SJSA1 (cell line): Measurements from ENCODE around the gene USP9X. TPM values are rescaled to one million over a fixed set of nuclear protein-coding genes. Genes with fewer than 3 reads are reported as not detected.
"Not testable (repeated sequence)": the region's sequence is repeated elsewhere in the genome, so short reads cannot be mapped to it uniquely, and the experiment has no call there.

Experiments
- DNase-seq, 2 experiments: peaks; one replicate each; pipeline ENCODE4 v3.0.0-alpha.2; 2015 to 2020; ENCODE audit warnings: low spot score in 2 of 2, low read depth in 1 of 2
- H3K27ac ChIP-seq: fragments of 250-450 bp; sonication (Bioruptor Pico); 2 replicates; pipeline ENCODE4 v1.5.1; 2020; ENCODE audit warnings: mild to moderate bottlenecking, moderate library complexity
- H3K27me3 ChIP-seq: fragments of 250-450 bp; sonication (Bioruptor Pico); replicated peaks from 2 replicates; pipeline ENCODE4 v1.5.1; 2020; ENCODE audit warnings: mild to moderate bottlenecking, moderate library complexity
- H3K36me3 ChIP-seq: fragments of 250-450 bp; sonication (Bioruptor Pico); 2 replicates; pipeline ENCODE4 v1.5.1; 2020; ENCODE audit warnings: mild to moderate bottlenecking
- H3K4me1 ChIP-seq: fragments of 250-450 bp; sonication (Bioruptor Pico); replicated peaks from 2 replicates; pipeline ENCODE4 v1.6.1; 2021; ENCODE audit warnings: mild to moderate bottlenecking
- H3K4me3 ChIP-seq: fragments of 250-450 bp; sonication (Bioruptor Pico); 2 replicates; pipeline ENCODE4 v1.5.1; 2020; ENCODE audit warnings: mild to moderate bottlenecking
- H3K9me3 ChIP-seq: fragments of 250-450 bp; sonication (Bioruptor Pico); replicated peaks from 2 replicates; pipeline ENCODE4 v1.5.1; 2020; ENCODE audit warnings: mild to moderate bottlenecking
- total RNA-seq: library from RNA; depleted of rRNA; stranded (reverse); fragments of >200 nt; shearing (Covaris generic); gene quantifications from 2 replicates; pipeline ENCODE4 v1.2.3, GENCODE V29; 2014; rRNA removed

The USP9X gene
- 37.1 and 51.8 TPM in 2 replicates for total RNA-seq

DNA sequence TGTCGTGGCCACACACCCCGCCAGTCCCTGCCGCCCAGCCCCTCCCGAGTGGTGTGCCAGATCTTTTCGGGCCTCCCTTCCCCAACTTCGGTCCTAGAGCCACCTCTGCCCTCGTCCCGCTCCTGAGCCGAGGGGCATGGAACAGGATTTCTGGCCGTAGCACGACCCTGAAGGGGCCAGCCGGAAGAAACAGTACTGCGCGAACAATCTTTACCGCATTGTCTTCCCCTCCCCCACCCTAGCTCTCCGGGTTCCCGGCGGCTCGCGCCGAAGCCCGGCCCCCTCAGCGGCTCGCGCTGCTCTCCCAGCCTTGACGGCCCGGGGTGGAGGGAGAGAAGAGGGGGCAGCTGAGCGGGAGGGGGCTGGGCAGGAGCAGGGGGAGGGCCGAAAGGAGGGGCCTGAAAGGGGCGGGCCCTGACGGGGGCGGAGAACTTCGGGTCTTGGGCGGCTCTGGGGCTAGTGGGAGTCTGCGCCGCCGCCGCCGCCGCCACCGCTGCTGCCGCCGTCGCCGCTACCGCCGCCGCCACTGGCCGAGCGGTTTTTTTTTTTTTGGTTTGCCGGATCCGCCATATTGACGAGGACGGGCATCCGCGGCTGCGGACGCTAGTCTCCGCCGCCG lies at the start of gene USP9X:
Gene USP9X (plus strand): TSS at position 553 of the 619 bp plus-strand sequence. CDS start 38,184 bp downstream, outside the sequence.
- Histone ChIP-seq H3K36me3 (peaks cover 9% of the 10 kb centered on the region; the same call in 1 of the 2 replicates), H3K27me3 (no peaks in the 10 kb centered on the region), H3K4me1 (0 out of 2 replicates have a peak, but pooled peaks cover 6% of the 10 kb centered on the region), H3K9me3 (no peaks in the 10 kb centered on the region), H3K27ac (peak within 1 kb of the TSS; percentile 100), H3K4me3 (peak within 1 kb of the TSS; percentile 83)
- DNase-seq = peak; percentile 75 to 88

GRCh38 chrX:41035582-41035981 lies 49.7 kb upstream of the USP9X start:
- no peaks in the 10 kb centered on the region for H3K36me3 ChIP-seq
- H3K4me1 ChIP-seq = no peaks in the 10 kb centered on the region
- no peak overlapping the region for H3K4me3 ChIP-seq
- H3K27ac ChIP-seq = no peak overlapping the region
- H3K27me3 ChIP-seq = no peaks in the 10 kb centered on the region
- DNase-seq = no peak
- H3K9me3 ChIP-seq = no peaks in the 10 kb centered on the region

DNA sequence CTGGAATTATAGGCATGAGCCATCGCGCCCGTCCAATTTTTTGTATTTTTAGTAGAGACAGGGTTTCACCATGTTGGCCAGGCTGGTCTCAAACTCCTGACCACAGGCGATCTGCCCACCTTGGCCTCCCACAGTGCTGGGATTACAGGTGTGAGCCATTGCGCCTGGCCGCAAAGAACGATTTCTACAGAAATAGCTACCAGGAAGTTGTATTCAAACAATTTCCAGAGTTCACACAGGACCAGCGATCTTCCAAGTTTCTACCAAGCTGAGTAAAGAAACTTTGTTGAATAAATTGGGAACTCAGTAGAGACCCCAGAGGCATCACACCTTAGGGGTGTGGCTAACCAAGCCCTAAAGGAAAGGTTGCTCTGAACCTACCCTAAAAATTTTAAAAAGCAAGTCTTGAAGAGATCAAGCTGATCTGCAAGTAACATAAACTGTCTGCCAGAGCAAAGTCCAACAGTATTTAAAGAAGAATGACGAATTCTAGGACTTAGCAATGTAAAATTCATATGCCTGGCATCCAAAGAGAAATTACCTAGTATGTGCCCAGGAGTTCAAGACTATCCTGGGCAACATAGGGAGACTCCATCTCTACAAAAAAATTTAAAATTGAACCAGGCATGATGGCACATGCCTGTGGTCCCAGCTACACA lies 48.4 kb upstream of the USP9X start:
- no peaks in the 10 kb centered on the region for H3K4me1 ChIP-seq
- H3K4me3 ChIP-seq = no peak overlapping the region
- no peak overlapping the region for H3K27ac ChIP-seq
- H3K36me3 ChIP-seq = no peaks in the 10 kb centered on the region
- no peaks in the 10 kb centered on the region for H3K9me3 ChIP-seq
- no peak for DNase-seq
- H3K27me3 ChIP-seq = no peaks in the 10 kb centered on the region

GRCh38 chrX:41043196-41043595 lies 42.0 kb upstream of the USP9X start:
- H3K9me3 ChIP-seq = no peaks in the 10 kb centered on the region
- no peaks in the 10 kb centered on the region for H3K27me3 ChIP-seq
- H3K27ac ChIP-seq = no peak overlapping the region
- H3K36me3 ChIP-seq = no peaks in the 10 kb centered on the region
- no peak for DNase-seq
- H3K4me3 ChIP-seq = no peak overlapping the region
- peaks cover 12% of the 10 kb centered on the region for H3K4me1 ChIP-seq

- Histone ChIP-seq H3K4me3 (peak overlapping the region; percentile 11; the same call in 1 of the 2 replicates), H3K27me3 (no peaks in the 10 kb centered on the region), H3K27ac (peak overlapping the region; percentile 38), H3K36me3 (no peaks in the 10 kb centered on the region), H3K9me3 (no peaks in the 10 kb centered on the region), H3K4me1 (peaks cover 12% of the 10 kb centered on the region)
- DNase-seq = peak in 1 of 2 experiments; percentile 38
Measured at GRCh38 chrX:41043674-41044345, 41.4 kb upstream of the USP9X start.

DNA sequence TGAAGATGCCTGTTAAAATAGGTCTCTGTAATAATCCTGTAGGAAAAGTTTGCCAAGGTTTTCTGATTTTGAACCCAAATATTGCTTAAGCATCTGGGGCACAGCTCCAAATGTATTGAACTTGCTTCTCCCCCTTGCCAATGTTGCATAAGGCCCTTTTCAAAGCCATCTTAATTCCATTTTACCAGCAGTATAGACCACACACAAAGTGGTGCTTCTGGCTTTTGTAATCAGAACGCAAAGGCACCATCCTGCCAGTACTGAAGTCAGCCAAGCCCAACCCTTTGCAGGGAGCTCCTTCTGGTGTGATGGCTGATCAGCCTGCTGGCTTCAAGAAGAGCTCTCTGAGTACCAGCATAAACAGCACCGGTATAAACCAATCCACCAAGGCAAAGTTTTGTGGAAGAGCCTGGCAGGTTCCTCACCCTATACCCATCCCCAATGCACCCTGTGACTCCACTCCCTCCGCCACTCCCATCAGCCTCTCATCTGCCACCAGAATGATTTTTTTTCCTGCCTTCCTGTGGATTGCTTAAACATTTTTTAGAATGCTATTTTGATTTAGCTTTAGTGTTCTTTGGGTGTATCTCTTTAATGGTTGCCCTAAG lies 39.2 kb upstream of the USP9X start:
- DNase-seq = peak; percentile 32 to 44
- H3K36me3 ChIP-seq = no peaks in the 10 kb centered on the region
- H3K4me1 ChIP-seq = peaks cover 12% of the 10 kb centered on the region
- no peaks in the 10 kb centered on the region for H3K9me3 ChIP-seq
- no peaks in the 10 kb centered on the region for H3K27me3 ChIP-seq
- H3K27ac ChIP-seq = no peak overlapping the region
- no peak overlapping the region for H3K4me3 ChIP-seq

DNA sequence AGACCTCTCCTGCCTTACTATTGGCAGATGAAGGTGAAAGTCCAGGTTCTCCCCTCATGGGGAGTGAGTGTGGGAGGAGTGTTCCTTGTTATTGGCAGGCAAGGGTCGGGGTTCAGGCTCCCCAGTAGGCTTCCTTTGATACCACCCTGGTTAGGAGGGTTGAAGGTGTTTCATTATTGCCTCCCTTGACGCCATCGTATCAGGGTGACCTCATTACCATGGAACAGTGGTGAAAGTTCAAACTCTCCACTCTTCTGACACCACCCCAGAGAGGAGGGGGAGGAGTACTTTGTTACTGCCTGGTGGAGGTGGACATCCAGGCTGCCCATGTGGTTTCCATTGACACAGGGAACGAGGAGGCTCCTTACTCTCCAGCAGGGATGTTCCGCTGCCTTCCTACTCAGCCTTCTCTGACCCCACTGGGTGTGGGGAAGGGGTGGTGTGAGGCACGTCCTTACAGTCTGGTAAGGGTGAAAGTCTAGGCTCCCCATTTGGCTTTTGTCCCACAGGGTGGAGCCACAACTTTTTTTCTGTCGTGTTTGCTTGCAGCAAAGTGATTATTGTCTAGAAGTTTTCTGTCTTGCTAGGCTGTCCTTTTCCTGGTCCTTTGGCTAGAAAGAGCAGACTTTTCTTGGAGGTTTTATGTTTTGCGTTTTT lies 37.2 kb upstream of the USP9X start:
- Histone ChIP-seq H3K9me3 (no peaks in the 10 kb centered on the region), H3K4me3 (no peak overlapping the region), H3K4me1 (peaks cover 15% of the 10 kb centered on the region), H3K27ac (no peak overlapping the region), H3K27me3 (no peaks in the 10 kb centered on the region), H3K36me3 (no peaks in the 10 kb centered on the region)
- no peak for DNase-seq

DNA sequence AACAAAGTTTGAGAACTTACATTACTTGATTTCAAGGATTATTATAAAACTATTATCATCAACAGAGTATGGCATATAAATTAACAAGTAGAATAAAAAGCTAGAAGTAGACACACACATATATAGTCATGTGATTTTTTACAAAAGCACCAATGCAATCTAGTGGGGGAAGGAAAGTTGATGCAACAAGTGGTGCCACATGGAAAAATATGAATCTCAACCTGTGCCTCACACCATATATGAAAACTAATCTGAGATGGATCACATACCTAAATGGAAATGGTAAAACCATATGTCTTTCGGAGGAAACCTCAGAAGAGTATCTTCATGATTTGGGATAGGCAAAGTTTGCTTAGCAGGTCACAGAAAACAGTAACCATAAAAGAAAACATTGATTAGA lies 34.9 kb upstream of the USP9X start:
- Histone ChIP-seq H3K27ac (no peak overlapping the region), H3K36me3 (no peaks in the 10 kb centered on the region)

GRCh38 chrX:41051288-41051687 lies 34.0 kb upstream of the USP9X start:
- no peak overlapping the region for H3K27ac ChIP-seq
- H3K4me1 ChIP-seq = peaks cover 4% of the 10 kb centered on the region
- DNase-seq = peak in 1 of 2 experiments; percentile 10
- H3K27me3 ChIP-seq = no peaks in the 10 kb centered on the region
- no peaks in the 10 kb centered on the region for H3K36me3 ChIP-seq
- no peak overlapping the region for H3K4me3 ChIP-seq
- no peaks in the 10 kb centered on the region for H3K9me3 ChIP-seq

More for the DNA sequence above, 34.9 kb upstream of the USP9X start:
- peaks cover 11% of the 10 kb centered on the region for H3K4me1 ChIP-seq
- H3K4me3 ChIP-seq = no peak overlapping the region
- DNase-seq = no peak
- no peaks in the 10 kb centered on the region for H3K27me3 ChIP-seq
- H3K9me3 ChIP-seq = no peaks in the 10 kb centered on the region

GRCh38 chrX:41055740-41056139 lies 29.5 kb upstream of the USP9X start:
- DNase-seq = no peak
- Histone ChIP-seq H3K27ac (no peak overlapping the region), H3K36me3 (no peaks in the 10 kb centered on the region), H3K9me3 (no peaks in the 10 kb centered on the region), H3K27me3 (no peaks in the 10 kb centered on the region), H3K4me3 (no peak overlapping the region), H3K4me1 (peaks cover 3% of the 10 kb centered on the region; the same call in 1 of the 2 replicates)

DNA sequence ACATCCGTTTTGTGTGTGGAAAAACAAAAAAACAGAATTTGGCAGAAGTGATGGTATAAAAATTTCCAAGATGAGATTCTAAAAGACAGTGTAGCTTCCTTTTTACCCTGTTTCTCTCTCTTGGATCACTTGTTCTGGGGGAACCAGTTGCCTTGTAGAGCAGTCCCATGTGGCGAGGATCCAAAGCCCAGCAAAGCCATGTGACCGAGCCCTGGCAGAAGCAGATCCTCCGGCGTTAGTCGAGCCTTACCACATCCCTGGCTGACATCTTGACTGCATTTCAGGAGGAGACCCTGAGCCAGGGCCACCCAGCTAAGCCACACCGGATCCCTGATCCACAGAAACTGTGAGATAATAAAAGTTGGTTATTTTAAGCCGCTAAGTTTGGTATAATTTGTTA lies 22.0 kb upstream of the USP9X start:
- H3K4me1 ChIP-seq, H3K27me3 ChIP-seq, DNase-seq, H3K9me3 ChIP-seq, H3K36me3 ChIP-seq, H3K27ac ChIP-seq, H3K4me3 ChIP-seq: not testable (repeated sequence)

DNA sequence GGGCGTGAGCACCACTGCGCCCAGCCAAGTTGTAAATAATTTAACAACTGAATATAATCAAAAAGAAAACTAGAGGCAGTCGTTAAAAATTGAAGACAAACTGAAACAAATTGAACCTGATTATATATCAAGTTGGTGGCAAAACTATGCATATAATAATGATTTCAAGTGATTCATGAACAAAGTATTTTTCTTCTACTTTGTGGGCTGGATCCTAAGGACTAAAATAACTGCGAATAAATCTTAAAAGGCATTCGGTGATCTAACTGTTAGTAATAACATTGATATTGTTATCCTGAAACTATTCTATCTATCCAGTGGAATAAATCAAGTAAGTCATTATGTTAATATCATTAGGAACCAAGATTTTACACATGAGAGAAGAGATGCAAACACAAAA lies 21.2 kb upstream of the USP9X start:
- Histone ChIP-seq H3K27ac (no peak overlapping the region), H3K4me3 (no peak overlapping the region), H3K9me3 (no peaks in the 10 kb centered on the region), H3K4me1 (no peaks in the 10 kb centered on the region), H3K36me3 (no peaks in the 10 kb centered on the region), H3K27me3 (no peaks in the 10 kb centered on the region)
- no peak for DNase-seq

- Histone ChIP-seq H3K4me3 (no peak overlapping the region), H3K4me1 (no peaks in the 10 kb centered on the region), H3K27me3 (no peaks in the 10 kb centered on the region), H3K27ac (no peak overlapping the region), H3K9me3 (no peaks in the 10 kb centered on the region), H3K36me3 (no peaks in the 10 kb centered on the region)
- no peak for DNase-seq
Measured at GRCh38 chrX:41066391-41066790, 18.9 kb upstream of the USP9X start.
